CD4-positive, alpha-beta T cell treated with Interleukin-21 for 1 hour (primary cell): ENCODE results near the gene SARDH.
A peak's percentile ranks its signal among the peaks of the same experiment; 100 is the strongest.

ENCODE experiments used
- DNase-seq: peaks from one replicate; pipeline ENCODE4 v3.0.0-alpha.2; 2020

The SARDH gene

GRCh38 chr9:133731876-133732638, 6.1 kb downstream of the SARDH start:
- no peak for DNase-seq

- DNase-seq: no peak
Measured at GRCh38 chr9:133730994-133731715, 7.0 kb downstream of the SARDH start.

- DNase-seq: no peak
Measured at GRCh38 chr9:133729617-133730281, 8.4 kb downstream of the SARDH start.

GRCh38 chr9:133728856-133729616, 9.1 kb downstream of the SARDH start:
- DNase-seq: no peak

- no peak for DNase-seq
Measured at GRCh38 chr9:133727876-133728441, 10.2 kb downstream of the SARDH start.

- no peak for DNase-seq
Measured at GRCh38 chr9:133727277-133727875, 10.8 kb downstream of the SARDH start.

- peak; percentile 66 for DNase-seq
Measured at GRCh38 chr9:133726401-133727276, 11.5 kb downstream of the SARDH start.

- no peak for DNase-seq
Measured at GRCh38 chr9:133725886-133726285, 12.3 kb downstream of the SARDH start.

GRCh38 chr9:133718563-133719315, 19.4 kb downstream of the SARDH start:
- no peak for DNase-seq

GRCh38 chr9:133717113-133718031, 20.8 kb downstream of the SARDH start:
- no peak for DNase-seq

GRCh38 chr9:133716564-133717112, 21.5 kb downstream of the SARDH start:
- no peak for DNase-seq

GRCh38 chr9:133715866-133716563, 22.1 kb downstream of the SARDH start:
- DNase-seq: peak; percentile 37

GRCh38 chr9:133715295-133715865, 22.8 kb downstream of the SARDH start:
- no peak for DNase-seq

GRCh38 chr9:133714606-133715294, 23.4 kb downstream of the SARDH start:
- no peak for DNase-seq

- no peak for DNase-seq
Measured at GRCh38 chr9:133713960-133714495, 24.1 kb downstream of the SARDH start.

GRCh38 chr9:133713150-133713959, 24.8 kb downstream of the SARDH start:
- DNase-seq: no peak
